H1 (cell line): ENCODE data around the gene TMEM271. TPM values are rescaled to one million over a fixed set of nuclear protein-coding genes. Genes with fewer than 3 reads are reported as not detected.

ENCODE experiments used
- CTCF ChIA-PET: fragments of 300-600 bp; sonication (Branson Sonifier 250); formaldehyde crosslinking; loops from one replicate; lab custom pipeline; 2021; ENCODE audit not compliant: partially characterized antibody; lab: Charles Lee
- POLR2A ChIA-PET: fragments of 300-600 bp; sonication (Branson Sonifier 250); formaldehyde crosslinking; loops from one replicate; lab custom pipeline; 2021; ENCODE audit warnings: inconsistent platforms; ENCODE audit not compliant: partially characterized antibody; lab: Charles Lee
- DNase-seq, 2 experiments: peaks; one replicate each; pipeline versions ENCODE4 v3.0.0 to v3.0.0-alpha.2; 2010 to 2022; ENCODE audit warnings: low spot score in 2 of 2, low read depth in 1 of 2, mixed read lengths in 1 of 2
- FAIRE-seq: peaks from 2 replicates; lab custom pipeline; 2011; peaks lifted over from hg19 to GRCh38; lab: Jason Lieb, UNC
- H2AFZ ChIP-seq: 2 replicates; pipeline ENCODE4 v1.8.1; 2012; ENCODE audit warnings: low read length, inconsistent platforms
- H2AK5ac ChIP-seq: 2 replicates; pipeline ENCODE4 v1.6.1; 2013; ENCODE audit warnings: low read depth, low read length
- H2BK120ac ChIP-seq: replicated peaks from 2 replicates; pipeline ENCODE3; 2013; ENCODE audit warnings: low read depth, low read length, inconsistent platforms
- H2BK12ac ChIP-seq: 2 replicates; pipeline ENCODE4 v1.6.1; 2013; ENCODE audit warnings: low read depth, low read length
- H2BK15ac ChIP-seq: 2 replicates; pipeline ENCODE4 v1.6.1; 2013; ENCODE audit warnings: low read length
- H2BK20ac ChIP-seq: 2 replicates; pipeline ENCODE4 v1.6.1; 2013; ENCODE audit warnings: low read length
- H2BK5ac ChIP-seq: 2 replicates; pipeline ENCODE4 v1.6.1; 2013; ENCODE audit warnings: low read depth, low read length
- H3K14ac ChIP-seq: 2 replicates; pipeline ENCODE4 v1.6.1; 2013; ENCODE audit warnings: inconsistent platforms; ENCODE audit not compliant: insufficient read length
- H3K18ac ChIP-seq: 2 replicates; pipeline ENCODE4 v1.6.1; 2013; ENCODE audit warnings: low read length; ENCODE audit errors: extremely low read depth
- H3K23ac ChIP-seq: 2 replicates; pipeline ENCODE4 v1.6.1; 2013; ENCODE audit warnings: inconsistent platforms; ENCODE audit not compliant: insufficient read length
- H3K23me2 ChIP-seq: 2 replicates; pipeline ENCODE4 v1.6.1; 2013; ENCODE audit warnings: low read depth, low read length
- H3K27ac ChIP-seq: 2 replicates; pipeline ENCODE4 v1.6.1; 2011; ENCODE audit warnings: low read depth, low read length, inconsistent platforms
- H3K27me3 ChIP-seq, 4 experiments: replicated peaks in 1 of 4; 1 replicate in 1 of 4; 2 replicates in 3 of 4; pipeline versions ENCODE4 v1.6.1 to v1.8.1; 2011 to 2013; ENCODE audit warnings: low read length in 3 of 4, mild to moderate bottlenecking in 3 of 4, inconsistent platforms in 2 of 4, mixed read lengths in 2 of 4, moderate library complexity in 1 of 4; ENCODE audit not compliant: control insufficient read depth in 3 of 4, insufficient read depth in 3 of 4; ENCODE audit errors: extremely low read depth in 1 of 4
- H3K36me3 ChIP-seq, 4 experiments: 2 replicates each; pipeline versions ENCODE4 v1.6.1 to v1.8.1; 2011 to 2013; ENCODE audit warnings: mild to moderate bottlenecking in 4 of 4, low read length in 3 of 4, moderate library complexity in 2 of 4, control low read depth in 1 of 4, inconsistent platforms in 1 of 4; ENCODE audit not compliant: insufficient read depth in 4 of 4, control insufficient read depth in 2 of 4
- H3K4ac ChIP-seq: replicated peaks from 2 replicates; pipeline ENCODE3; 2013; ENCODE audit warnings: low read length, low read depth, mixed read lengths, inconsistent platforms; ENCODE audit not compliant: insufficient read length
- H3K4me1 ChIP-seq, 4 experiments: replicated peaks in 1 of 4; 1 replicate in 1 of 4; 2 replicates in 3 of 4; pipeline versions ENCODE4 v1.6.1 to v1.8.1; 2011 to 2013; ENCODE audit warnings: low read length in 3 of 4, inconsistent platforms in 2 of 4, mixed read lengths in 1 of 4; ENCODE audit not compliant: insufficient read depth in 4 of 4, control insufficient read depth in 3 of 4
- H3K4me2 ChIP-seq, 2 experiments: 2 replicates each; pipeline versions ENCODE4 v1.6.1 to v1.8.1; 2011 to 2013; ENCODE audit warnings: low read depth in 2 of 2, low read length in 2 of 2, control low read depth in 1 of 2, inconsistent platforms in 1 of 2, mild to moderate bottlenecking in 1 of 2; ENCODE audit not compliant: insufficient read depth in 1 of 2
- H3K4me3 ChIP-seq, 4 experiments: fragments of 200-600, 300-600 bp in 1 of 4; sonication (generic), shearing (Covaris generic), sonication (Bioruptor Twin) in 1 of 4; 2 replicates each; pipeline versions ENCODE4 v1.5.1 to v1.8.1; 2011 to 2016; ENCODE audit warnings: low read length in 4 of 4, low read depth in 3 of 4, control low read depth in 2 of 4, inconsistent platforms in 2 of 4, mild to moderate bottlenecking in 2 of 4, mixed read lengths in 1 of 4, moderate library complexity in 1 of 4; ENCODE audit not compliant: insufficient read depth in 2 of 4; ENCODE audit errors: extremely low read depth in 1 of 4
- H3K56ac ChIP-seq: replicated peaks from 2 replicates; pipeline ENCODE3; 2013; ENCODE audit warnings: low read depth, mild to moderate bottlenecking, mixed read lengths, low read length, inconsistent platforms; ENCODE audit not compliant: insufficient read length
- H3K79me1 ChIP-seq: 2 replicates; pipeline ENCODE4 v1.6.1; 2013; ENCODE audit warnings: low read depth, low read length, control low read depth
- H3K79me2 ChIP-seq, 2 experiments: 2 replicates each; pipeline versions ENCODE4 v1.6.1 to v1.8.1; 2012 to 2013; ENCODE audit warnings: low read length in 2 of 2, mild to moderate bottlenecking in 2 of 2, inconsistent platforms in 1 of 2; ENCODE audit not compliant: insufficient read depth in 2 of 2, control insufficient read depth in 1 of 2
- H3K9ac ChIP-seq, 4 experiments: replicated peaks in 1 of 4; 1 replicate in 1 of 4; 2 replicates in 3 of 4; pipeline versions ENCODE4 v1.6.1 to v1.8.1; 2011 to 2013; ENCODE audit warnings: low read depth in 3 of 4, low read length in 3 of 4, control low read depth in 2 of 4, mild to moderate bottlenecking in 2 of 4, moderate library complexity in 2 of 4, inconsistent platforms in 1 of 4; ENCODE audit errors: extremely low read depth in 1 of 4
- H3K9me3 ChIP-seq, 2 experiments: 2 replicates each; pipeline versions ENCODE4 v1.6.1 to v1.8.1; 2012 to 2013; ENCODE audit warnings: mild to moderate bottlenecking in 2 of 2, moderate library complexity in 2 of 2, control low read depth in 1 of 2, inconsistent platforms in 1 of 2, low read depth in 1 of 2, low read length in 1 of 2, mixed read lengths in 1 of 2; ENCODE audit not compliant: insufficient read depth in 2 of 2
- H4K20me1 ChIP-seq, 2 experiments: replicated peaks in 1 of 2; 2 replicates each; pipeline versions ENCODE3 to v1.8.1; 2011 to 2013; ENCODE audit warnings: inconsistent platforms in 2 of 2, low read length in 2 of 2, mild to moderate bottlenecking in 1 of 2; ENCODE audit not compliant: insufficient read depth in 2 of 2, control insufficient read depth in 1 of 2
- H4K5ac ChIP-seq: 2 replicates; pipeline ENCODE4 v1.6.1; 2013; ENCODE audit warnings: low read length, low read depth, mixed read lengths, inconsistent platforms; ENCODE audit not compliant: insufficient read length
- H4K8ac ChIP-seq: 2 replicates; pipeline ENCODE4 v1.8.0; 2013; ENCODE audit warnings: mild to moderate bottlenecking, moderate library complexity, low read length, inconsistent platforms; ENCODE audit not compliant: insufficient read depth; ENCODE audit errors: extremely low read depth
- H4K91ac ChIP-seq: replicated peaks from 2 replicates; pipeline ENCODE3; 2013; ENCODE audit warnings: low read length, mixed read lengths, inconsistent platforms; ENCODE audit not compliant: insufficient read length
- CBX8 ChIP-seq: fragments of 300-800, 300-1000 bp; sonication (generic); IDR thresholded peaks from 2 replicates; pipeline ENCODE4 v1.7.1; 2016; ENCODE audit warnings: low read depth, low read length, borderline replicate concordance
- CHD2 ChIP-seq: IDR thresholded peaks from 2 replicates; pipeline ENCODE4 v1.6.1; 2012; ENCODE audit warnings: low read length, improper control_type of control experiment
- KDM5A ChIP-seq: fragments of 200-600 bp; IDR thresholded peaks from 2 replicates; pipeline ENCODE4 v1.7.1; 2012; ENCODE audit warnings: mild to moderate bottlenecking, low read length, inconsistent platforms, mixed read lengths
- MAFK ChIP-seq: IDR thresholded peaks from 2 replicates; pipeline ENCODE4 v1.6.1; 2012; ENCODE audit warnings: low read depth, mild to moderate bottlenecking, improper control_type of control experiment, low read length
- NANOG ChIP-seq: IDR thresholded peaks from 2 replicates; pipeline ENCODE4 v1.6.1; 2011; ENCODE audit warnings: low read length, low read depth, mild to moderate bottlenecking, inconsistent platforms; ENCODE audit not compliant: insufficient read depth, poor library complexity, severe bottlenecking
- POLR2AphosphoS5 ChIP-seq: IDR thresholded peaks from 2 replicates; pipeline ENCODE4 v1.6.1; 2011; ENCODE audit warnings: low read depth, low read length
- RAD21 ChIP-seq, 2 experiments: IDR thresholded peaks in 1 of 2; conservative IDR thresholded peaks in 1 of 2; 2 replicates each; pipeline ENCODE4 v1.6.1; 2011; ENCODE audit warnings: low read depth in 2 of 2, low read length in 2 of 2, improper control_type of control experiment in 1 of 2, inconsistent platforms in 1 of 2, mild to moderate bottlenecking in 1 of 2, moderate library complexity in 1 of 2
- SAP30 ChIP-seq: fragments of 300-600 bp; sonication (generic); IDR thresholded peaks from 2 replicates; pipeline ENCODE4 v1.7.1; 2012; ENCODE audit warnings: low read length, moderate library complexity, mild to moderate bottlenecking, inconsistent platforms; ENCODE audit not compliant: insufficient read depth, insufficient replicate concordance
- SIX5 ChIP-seq: IDR thresholded peaks from 2 replicates; pipeline ENCODE4 v1.6.1; 2011; ENCODE audit warnings: mild to moderate bottlenecking, low read depth, low read length
- SP1 ChIP-seq: IDR thresholded peaks from 2 replicates; pipeline ENCODE4 v1.6.1; 2011; ENCODE audit warnings: low read depth, low read length
- SP4 ChIP-seq: IDR thresholded peaks from 2 replicates; pipeline ENCODE4 v1.6.1; 2012; ENCODE audit warnings: low read length, inconsistent platforms
- TBP ChIP-seq: IDR thresholded peaks from 2 replicates; pipeline ENCODE4 v1.6.1; 2011; ENCODE audit warnings: low read depth, low read length, improper control_type of control experiment
- WGBS, 2 experiments: shearing (Covaris generic) in 1 of 2; methylation state at CpG; one replicate each; pipeline versions ENCODE4 v1.1.6 to v1.1.7; 2013 to 2015; ENCODE audit warnings: low lambda C conversion rate in 2 of 2, mixed read lengths in 2 of 2, inconsistent platforms in 1 of 2, low coverage in 1 of 2, missing lambda C conversion rate in 1 of 2; ENCODE audit not compliant: insufficient replicate concordance in 2 of 2, insufficient coverage in 1 of 2, insufficient read length in 1 of 2; ENCODE audit errors: extremely low coverage in 1 of 2, missing lambda C conversion rate in 1 of 2; 5-methylcytosine and 5-hydroxymethylcytosine counted together
- polyA plus RNA-seq, 7 experiments: library from polyadenylated mRNA; depleted of rRNA in 3 of 7; stranded (reverse) in 5 of 7; unstranded in 2 of 7; fragments of >200 nt in 5 of 7; fragments of 200-250 nt in 2 of 7; gene quantifications; 1 replicate in 5 of 7; 2 replicates in 1 of 7; 4 replicates in 1 of 7; pipeline versions ENCODE4 v1.2.1 to v1.2.3, GENCODE V29; 2011 to 2013; ENCODE audit warnings: missing spikeins in 2 of 7, mixed read lengths in 2 of 7
- total RNA-seq: library from RNA; stranded (reverse); fragmentation: NEBNext Ultra II Directional; extraction: Animal tissue kit (Norgen Biotek cat#: 25700); gene quantifications from 2 replicates; pipeline ENCODE4 v1.2.1, GENCODE V29; 2021
- TF ChIP-seq, protein P1 (sequence below): IDR thresholded peaks from 2 replicates; pipeline ENCODE4 v1.6.1; 2012; ENCODE audit warnings: inconsistent platforms

The TMEM271 gene
- total and polyA plus RNA-seq, 2 of the 8 experiments (the other 6 are each of a cell fraction or from before 2014, with no cell fraction given), result 0.08 to 0.35 TPM

DNA sequence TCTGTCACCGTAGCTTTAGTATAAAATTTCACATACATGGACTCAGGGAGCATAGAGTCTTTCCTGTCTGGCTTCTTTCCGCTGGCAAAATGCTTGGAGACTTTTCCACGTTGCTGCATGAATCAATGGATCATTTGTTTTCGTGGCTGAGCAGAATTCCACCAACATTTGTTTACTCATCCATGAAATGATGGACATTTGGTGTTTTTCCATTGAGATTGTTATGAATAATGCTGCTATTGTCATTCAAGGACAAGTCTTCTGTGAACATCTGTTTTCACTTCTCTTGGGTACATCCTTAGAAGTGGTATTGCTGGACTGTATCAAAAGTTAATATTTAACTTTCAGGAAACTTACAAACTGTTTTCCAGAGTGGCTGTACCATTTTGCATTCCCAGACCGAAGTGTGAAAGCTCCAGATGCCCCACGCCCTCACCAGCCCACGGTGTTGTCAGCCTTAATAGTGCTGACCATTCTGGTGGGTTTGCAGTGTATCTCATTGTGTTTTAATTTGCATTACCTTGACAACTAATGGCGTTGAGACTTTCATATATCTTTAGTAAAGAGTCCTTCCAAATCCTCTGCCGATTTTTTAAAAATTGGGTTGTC is 5.8 kb upstream of the TMEM271 start:
- FAIRE-seq (no peak), DNase-seq (no peak)
- Histone ChIP-seq H2BK5ac (no peak overlapping the region), H2BK15ac (no peak overlapping the region), H4K91ac (no peak overlapping the region), H3K9ac (no peak overlapping the region), H3K4me1 (peaks cover 0 to 19% (median 12%) of the 10 kb centered on the region in 4 experiments; a peak in 6 of 7 replicates), H3K23me2 (peaks cover 12% of the 10 kb centered on the region), H3K56ac (no peak overlapping the region), H3K36me3 (no peaks in the 10 kb centered on the region), H3K79me1 (no peaks in the 10 kb centered on the region), H3K4me2 (no peak overlapping the region), H3K9me3 (peaks cover 0 to 6% of the 10 kb centered on the region in 2 experiments; a peak in 1 of 4 replicates), H2BK12ac (no peak overlapping the region), H2AK5ac (no peak overlapping the region), H2AFZ (no peak overlapping the region), H2BK120ac (no peak overlapping the region), H3K27me3 (peaks cover 27 to 36% (median 32%) of the 10 kb centered on the region in 4 experiments), H4K8ac (no peak overlapping the region), H2BK20ac (no peak overlapping the region), H4K20me1 (peaks cover 0 to 7% of the 10 kb centered on the region in 2 experiments), H3K18ac (no peak overlapping the region), H4K5ac (no peak overlapping the region), H3K79me2 (no peaks in the 10 kb centered on the region), H3K4me3 (no peak overlapping the region), H3K23ac (no peak overlapping the region), H3K4ac (no peak overlapping the region), H3K27ac (no peak overlapping the region), H3K14ac (no peak overlapping the region)
- ChIA-PET CTCF (no interaction called here), POLR2A (no interaction called here)
- 82% methylated on average over 9 of the region's 9 CpGs; no CpG with 5 or more reads in 1 of the 2 experiments for WGBS, 2 experiments
- TF ChIP-seq, protein P1, sequence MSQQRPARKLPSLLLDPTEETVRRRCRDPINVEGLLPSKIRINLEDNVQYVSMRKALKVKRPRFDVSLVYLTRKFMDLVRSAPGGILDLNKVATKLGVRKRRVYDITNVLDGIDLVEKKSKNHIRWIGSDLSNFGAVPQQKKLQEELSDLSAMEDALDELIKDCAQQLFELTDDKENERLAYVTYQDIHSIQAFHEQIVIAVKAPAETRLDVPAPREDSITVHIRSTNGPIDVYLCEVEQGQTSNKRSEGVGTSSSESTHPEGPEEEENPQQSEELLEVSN, result no peak
- TF ChIP-seq SP4 (no peak), SP1 (no peak), KDM5A (no peak), TBP (no peak), NANOG (no peak), CBX8 (no peak), CHD2 (no peak), RAD21 (IDR thresholded peaks at IDR 0.05 in 1 of 2, conservative IDR thresholded peaks at IDR 0.05 in 1 of 2; ENCODE audit: low read depth in 2 of 2, low read length in 2 of 2) (no peak), SAP30 (no peak), MAFK (no peak), POLR2AphosphoS5 (no peak), SIX5 (no peak)
